ENCODE measurements around the gene XRCC4.

The XRCC4 gene

DNA sequence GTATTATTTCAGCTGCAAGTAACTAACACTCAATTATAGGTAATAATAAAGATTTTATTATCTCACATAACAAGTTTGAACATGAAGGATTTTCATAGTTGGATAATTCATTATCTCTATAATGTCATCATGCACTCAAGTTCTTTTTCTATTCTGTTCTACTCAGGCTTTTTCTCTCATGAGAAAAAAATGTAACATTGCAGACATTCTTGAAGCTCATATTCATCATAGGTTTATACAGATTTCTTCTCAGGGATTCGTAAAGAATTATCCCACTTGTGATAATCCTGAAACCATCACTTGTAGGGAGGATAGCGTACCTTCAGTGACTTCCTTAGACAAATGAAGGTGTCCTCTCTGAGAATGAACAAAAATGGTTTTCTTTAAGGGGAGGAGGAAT is 150.3 kb downstream of the XRCC4 start:
- Histone ChIP-seq H3K18ac (ENCODE audit: low read length) (no peak overlapping the region), H3K27me3 (ENCODE audit: control insufficient read depth in 3 of 3, insufficient read depth in 3 of 3, low read depth in 1 of 3, low read length in 3 of 3) (no peaks in the 10 kb centered on the region), H3K9me3 (replicated peaks in 1 of 2; ENCODE audit: control insufficient read depth in 2 of 2, insufficient read depth in 1 of 2, low read depth in 1 of 2, low read length in 2 of 2) (no peaks in the 10 kb centered on the region), H3K4ac (ENCODE audit: low read length) (no peak overlapping the region), H2BK120ac (ENCODE audit: low read depth, low read length) (no peak overlapping the region), H3K36me3 (replicated peaks in 1 of 2; ENCODE audit: control insufficient read depth in 2 of 2, insufficient read depth in 2 of 2, low read length in 2 of 2) (no peaks in the 10 kb centered on the region), H2AK5ac (ENCODE audit: low read depth, low read length) (no peak overlapping the region), H3K79me1 (ENCODE audit: low read depth, low read length) (no peaks in the 10 kb centered on the region), H2BK5ac (ENCODE audit: low read length) (no peak overlapping the region), H2AFZ (ENCODE audit: low read length) (no peak overlapping the region), H2BK12ac (ENCODE audit: low read length) (no peak overlapping the region), H3K9ac (ENCODE audit: low read depth, low read length, poor library complexity) (no peak overlapping the region), H3K27ac (replicated peaks; ENCODE audit: low read length) (no peak overlapping the region), H4K91ac (ENCODE audit: low read depth, low read length, poor library complexity) (no peak overlapping the region), H3K4me3 (ENCODE audit: low read length in 2 of 2) (no peak overlapping the region), H3K4me1 (ENCODE audit: control insufficient read depth in 2 of 2, insufficient read depth in 1 of 2, low read depth in 1 of 2, low read length in 2 of 2) (no peaks in the 10 kb centered on the region), H3K4me2 (ENCODE audit: insufficient read depth, low read length, poor library complexity, severe bottlenecking) (no peak overlapping the region), H3K23ac (ENCODE audit: low read depth, low read length, poor library complexity) (no peak overlapping the region), H3K14ac (ENCODE audit: low read length) (no peak overlapping the region), H4K8ac (ENCODE audit: low read depth, low read length) (no peak overlapping the region), H2BK15ac (ENCODE audit: low read length) (no peak overlapping the region)
- no CpG with 5 or more reads among the region's 2 CpGs for WGBS, 2 donors (ENCODE audit: extremely low coverage in 2 of 2, insufficient read length in 2 of 2, insufficient replicate concordance in 1 of 2)
- DNase-seq (ENCODE audit: low spot score) = no peak

DNA sequence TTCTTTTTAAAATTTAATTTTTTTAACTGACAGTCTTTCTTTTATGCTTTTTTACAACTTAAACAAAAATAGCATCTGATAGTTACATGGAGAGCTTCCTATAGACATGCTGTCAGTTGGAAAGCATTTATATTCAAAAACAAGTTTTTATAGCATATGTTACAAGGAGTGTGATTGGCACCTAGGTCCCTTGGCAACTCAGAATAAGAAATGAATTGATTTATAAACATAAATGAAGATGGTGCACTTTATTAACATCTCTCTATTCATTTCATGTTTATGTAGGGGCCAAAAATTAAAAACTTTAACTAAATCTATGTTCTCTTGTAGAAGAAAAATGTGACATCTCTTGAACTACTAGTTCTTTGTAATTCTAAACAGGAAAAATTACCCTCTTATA is 153.2 kb downstream of the XRCC4 start:
- no peak for DNase-seq (ENCODE audit: low spot score)
- no peak overlapping the region for H3K18ac ChIP-seq (ENCODE audit: low read length)
- H3K79me1 ChIP-seq (ENCODE audit: low read depth, low read length) = no peaks in the 10 kb centered on the region
- H3K9ac ChIP-seq (ENCODE audit: low read depth, low read length, poor library complexity) = no peak overlapping the region
- H2BK15ac ChIP-seq (ENCODE audit: low read length) = no peak overlapping the region
- H2AFZ ChIP-seq (ENCODE audit: low read length) = no peak overlapping the region
- no peak overlapping the region for H2AK5ac ChIP-seq (ENCODE audit: low read depth, low read length)
- no peaks in the 10 kb centered on the region for H3K9me3 ChIP-seq (replicated peaks in 1 of 2; ENCODE audit: control insufficient read depth in 2 of 2, insufficient read depth in 1 of 2, low read depth in 1 of 2, low read length in 2 of 2)
- H3K27ac ChIP-seq (replicated peaks; ENCODE audit: low read length) = no peak overlapping the region
- no peak overlapping the region for H4K91ac ChIP-seq (ENCODE audit: low read depth, low read length, poor library complexity)
- H3K4me1 ChIP-seq (ENCODE audit: control insufficient read depth in 2 of 2, insufficient read depth in 1 of 2, low read depth in 1 of 2, low read length in 2 of 2) = no peaks in the 10 kb centered on the region
- H3K4me3 ChIP-seq (ENCODE audit: low read length in 2 of 2) = no peak overlapping the region
- no peak overlapping the region for H3K14ac ChIP-seq (ENCODE audit: low read length)
- H2BK120ac ChIP-seq (ENCODE audit: low read depth, low read length) = no peak overlapping the region
- H3K27me3 ChIP-seq (ENCODE audit: control insufficient read depth in 3 of 3, insufficient read depth in 3 of 3, low read depth in 1 of 3, low read length in 3 of 3) = no peaks in the 10 kb centered on the region
- H2BK12ac ChIP-seq (ENCODE audit: low read length) = no peak overlapping the region
- H3K23ac ChIP-seq (ENCODE audit: low read depth, low read length, poor library complexity) = no peak overlapping the region
- H3K36me3 ChIP-seq (replicated peaks in 1 of 2; ENCODE audit: control insufficient read depth in 2 of 2, insufficient read depth in 2 of 2, low read length in 2 of 2) = no peaks in the 10 kb centered on the region
- H3K4me2 ChIP-seq (ENCODE audit: insufficient read depth, low read length, poor library complexity, severe bottlenecking) = no peak overlapping the region
- H3K4ac ChIP-seq (ENCODE audit: low read length) = no peak overlapping the region
- H2BK5ac ChIP-seq (ENCODE audit: low read length) = no peak overlapping the region
- no peak overlapping the region for H4K8ac ChIP-seq (ENCODE audit: low read depth, low read length)

DNA sequence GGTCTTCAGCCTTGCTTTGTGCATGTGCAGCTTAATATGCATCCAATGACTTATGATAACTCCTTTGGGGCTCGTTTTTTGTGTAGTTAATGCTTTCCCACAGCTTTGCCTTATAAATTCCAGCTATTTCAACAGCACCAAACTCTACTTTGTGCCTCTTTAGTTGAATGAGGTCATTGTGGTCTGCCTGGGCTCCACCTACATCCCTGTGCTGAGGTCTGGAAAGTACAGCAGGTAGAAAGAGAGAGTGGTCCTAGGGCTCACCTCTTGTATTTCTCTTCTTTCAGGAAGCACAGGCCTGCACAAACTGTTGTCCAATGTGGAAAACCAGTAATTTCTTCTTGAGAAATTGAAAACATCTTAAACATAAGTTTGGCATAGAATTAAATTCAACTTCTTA is 167.2 kb downstream of the XRCC4 start:
- H3K4me3 ChIP-seq (ENCODE audit: low read length in 2 of 2) = no peak overlapping the region
- no peak overlapping the region for H3K14ac ChIP-seq (ENCODE audit: low read length)
- no peak overlapping the region for H2AK5ac ChIP-seq (ENCODE audit: low read depth, low read length)
- H3K4ac ChIP-seq (ENCODE audit: low read length) = no peak overlapping the region
- H2BK120ac ChIP-seq (ENCODE audit: low read depth, low read length) = no peak overlapping the region
- no peaks in the 10 kb centered on the region for H3K9me3 ChIP-seq (replicated peaks in 1 of 2; ENCODE audit: control insufficient read depth in 2 of 2, insufficient read depth in 1 of 2, low read depth in 1 of 2, low read length in 2 of 2)
- H3K4me2 ChIP-seq (ENCODE audit: insufficient read depth, low read length, poor library complexity, severe bottlenecking) = no peak overlapping the region
- H3K27ac ChIP-seq (replicated peaks; ENCODE audit: low read length) = no peak overlapping the region
- no peak overlapping the region for H4K91ac ChIP-seq (ENCODE audit: low read depth, low read length, poor library complexity)
- H3K23ac ChIP-seq (ENCODE audit: low read depth, low read length, poor library complexity) = no peak overlapping the region
- H2AFZ ChIP-seq (ENCODE audit: low read length) = no peak overlapping the region
- no peak overlapping the region for H4K8ac ChIP-seq (ENCODE audit: low read depth, low read length)
- no peaks in the 10 kb centered on the region for H3K36me3 ChIP-seq (replicated peaks in 1 of 2; ENCODE audit: control insufficient read depth in 2 of 2, insufficient read depth in 2 of 2, low read length in 2 of 2)
- H3K4me1 ChIP-seq (ENCODE audit: control insufficient read depth in 2 of 2, insufficient read depth in 1 of 2, low read depth in 1 of 2, low read length in 2 of 2) = peaks cover 0 to 2% of the 10 kb centered on the region in 2 donors
- no peak overlapping the region for H2BK12ac ChIP-seq (ENCODE audit: low read length)
- H3K27me3 ChIP-seq (ENCODE audit: control insufficient read depth in 3 of 3, insufficient read depth in 3 of 3, low read depth in 1 of 3, low read length in 3 of 3) = no peaks in the 10 kb centered on the region
- no peak overlapping the region for H2BK15ac ChIP-seq (ENCODE audit: low read length)
- H2BK5ac ChIP-seq (ENCODE audit: low read length) = no peak overlapping the region
- WGBS, 2 donors (ENCODE audit: extremely low coverage in 2 of 2, insufficient read length in 2 of 2, insufficient replicate concordance in 1 of 2) = no CpG with 5 or more reads among the region's 1 CpG
- H3K9ac ChIP-seq (ENCODE audit: low read depth, low read length, poor library complexity) = no peak overlapping the region
- peaks cover 2% of the 10 kb centered on the region for H3K79me1 ChIP-seq (ENCODE audit: low read depth, low read length)
- H3K18ac ChIP-seq (ENCODE audit: low read length) = no peak overlapping the region
- no peak for DNase-seq (ENCODE audit: low spot score)

DNA sequence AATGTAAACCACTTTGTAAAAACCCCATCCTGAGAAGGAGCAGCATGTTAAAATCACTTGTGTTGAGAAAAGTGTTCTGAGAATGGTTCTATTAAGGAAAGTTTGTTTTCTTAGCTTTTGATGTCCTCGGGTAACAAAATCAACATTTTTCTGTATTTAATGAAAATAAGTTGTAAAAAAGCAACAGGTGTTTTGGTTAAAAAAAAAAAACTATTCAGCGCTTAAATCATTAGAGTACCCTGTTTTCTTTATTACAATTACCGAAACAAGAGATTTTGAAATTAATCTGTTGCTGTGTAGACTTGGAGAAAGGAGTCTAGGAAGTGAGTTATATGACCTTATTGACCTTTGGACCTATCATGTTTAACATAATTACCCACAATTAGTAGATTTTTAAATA is 167.7 kb downstream of the XRCC4 start:
- no peaks in the 10 kb centered on the region for H3K27me3 ChIP-seq (ENCODE audit: control insufficient read depth in 3 of 3, insufficient read depth in 3 of 3, low read depth in 1 of 3, low read length in 3 of 3)
- H3K9ac ChIP-seq (ENCODE audit: low read depth, low read length, poor library complexity) = no peak overlapping the region
- no peak overlapping the region for H3K4me3 ChIP-seq (ENCODE audit: low read length in 2 of 2)
- peaks cover 2% of the 10 kb centered on the region for H3K79me1 ChIP-seq (ENCODE audit: low read depth, low read length)
- no peaks in the 10 kb centered on the region for H3K9me3 ChIP-seq (replicated peaks in 1 of 2; ENCODE audit: control insufficient read depth in 2 of 2, insufficient read depth in 1 of 2, low read depth in 1 of 2, low read length in 2 of 2)
- no peak overlapping the region for H3K14ac ChIP-seq (ENCODE audit: low read length)
- H2BK120ac ChIP-seq (ENCODE audit: low read depth, low read length) = no peak overlapping the region
- peaks cover 0 to 2% of the 10 kb centered on the region in 2 donors for H3K4me1 ChIP-seq (ENCODE audit: control insufficient read depth in 2 of 2, insufficient read depth in 1 of 2, low read depth in 1 of 2, low read length in 2 of 2)
- no peak overlapping the region for H4K91ac ChIP-seq (ENCODE audit: low read depth, low read length, poor library complexity)
- no CpG with 5 or more reads among the region's 3 CpGs for WGBS, 2 donors (ENCODE audit: extremely low coverage in 2 of 2, insufficient read length in 2 of 2, insufficient replicate concordance in 1 of 2)
- no peak overlapping the region for H3K23ac ChIP-seq (ENCODE audit: low read depth, low read length, poor library complexity)
- H4K8ac ChIP-seq (ENCODE audit: low read depth, low read length) = no peak overlapping the region
- H2BK5ac ChIP-seq (ENCODE audit: low read length) = no peak overlapping the region
- H2AK5ac ChIP-seq (ENCODE audit: low read depth, low read length) = no peak overlapping the region
- no peak overlapping the region for H3K27ac ChIP-seq (replicated peaks; ENCODE audit: low read length)
- no peak overlapping the region for H2BK12ac ChIP-seq (ENCODE audit: low read length)
- no peaks in the 10 kb centered on the region for H3K36me3 ChIP-seq (replicated peaks in 1 of 2; ENCODE audit: control insufficient read depth in 2 of 2, insufficient read depth in 2 of 2, low read length in 2 of 2)
- no peak overlapping the region for H3K4me2 ChIP-seq (ENCODE audit: insufficient read depth, low read length, poor library complexity, severe bottlenecking)
- H3K18ac ChIP-seq (ENCODE audit: low read length) = no peak overlapping the region
- DNase-seq (ENCODE audit: low spot score) = no peak
- no peak overlapping the region for H2AFZ ChIP-seq (ENCODE audit: low read length)
- no peak overlapping the region for H2BK15ac ChIP-seq (ENCODE audit: low read length)
- no peak overlapping the region for H3K4ac ChIP-seq (ENCODE audit: low read length)
